NCI-H748 (cell line): ENCODE data around the gene FBXO27.
"Not testable (repeated sequence)": the region's sequence is repeated elsewhere in the genome, so short reads cannot be mapped to it uniquely, and the experiment has no call there.

Experiments
- DNase-seq: peaks from one replicate; lab custom pipeline; 2025; ENCODE audit not compliant: unreplicated experiment; lab: John Stamatoyannopoulos, UW

Gene FBXO27, protein sequence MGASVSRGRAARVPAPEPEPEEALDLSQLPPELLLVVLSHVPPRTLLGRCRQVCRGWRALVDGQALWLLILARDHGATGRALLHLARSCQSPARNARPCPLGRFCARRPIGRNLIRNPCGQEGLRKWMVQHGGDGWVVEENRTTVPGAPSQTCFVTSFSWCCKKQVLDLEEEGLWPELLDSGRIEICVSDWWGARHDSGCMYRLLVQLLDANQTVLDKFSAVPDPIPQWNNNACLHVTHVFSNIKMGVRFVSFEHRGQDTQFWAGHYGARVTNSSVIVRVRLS

GRCh38 chr19:39032063-39032918, at the start of gene FBXO27:
Gene FBXO27, minus strand, starts transcription at chr19:39032549. Its CDS starts 322 bp downstream, at chr19:39032227.
- DNase-seq: peak; percentile 94

DNA sequence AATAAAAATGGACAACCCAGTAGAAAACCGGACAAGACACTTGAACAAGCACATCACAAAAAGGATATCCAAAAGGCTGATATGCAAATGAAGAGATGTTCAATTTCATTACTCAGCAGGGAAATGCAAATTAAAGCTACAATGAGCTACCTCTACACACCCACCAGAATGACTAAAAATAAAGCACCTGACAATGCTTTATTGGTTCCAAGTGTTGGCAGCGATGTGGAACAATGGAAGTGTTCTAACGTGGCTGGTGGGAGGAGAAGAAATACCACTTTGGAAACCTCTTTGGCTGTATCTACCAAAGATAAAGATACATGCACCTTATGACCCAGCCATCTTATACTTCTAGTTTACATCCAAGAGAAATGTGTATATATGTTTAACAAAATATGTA, 48.1 kb upstream of the FBXO27 start:
- no peak for DNase-seq

DNA sequence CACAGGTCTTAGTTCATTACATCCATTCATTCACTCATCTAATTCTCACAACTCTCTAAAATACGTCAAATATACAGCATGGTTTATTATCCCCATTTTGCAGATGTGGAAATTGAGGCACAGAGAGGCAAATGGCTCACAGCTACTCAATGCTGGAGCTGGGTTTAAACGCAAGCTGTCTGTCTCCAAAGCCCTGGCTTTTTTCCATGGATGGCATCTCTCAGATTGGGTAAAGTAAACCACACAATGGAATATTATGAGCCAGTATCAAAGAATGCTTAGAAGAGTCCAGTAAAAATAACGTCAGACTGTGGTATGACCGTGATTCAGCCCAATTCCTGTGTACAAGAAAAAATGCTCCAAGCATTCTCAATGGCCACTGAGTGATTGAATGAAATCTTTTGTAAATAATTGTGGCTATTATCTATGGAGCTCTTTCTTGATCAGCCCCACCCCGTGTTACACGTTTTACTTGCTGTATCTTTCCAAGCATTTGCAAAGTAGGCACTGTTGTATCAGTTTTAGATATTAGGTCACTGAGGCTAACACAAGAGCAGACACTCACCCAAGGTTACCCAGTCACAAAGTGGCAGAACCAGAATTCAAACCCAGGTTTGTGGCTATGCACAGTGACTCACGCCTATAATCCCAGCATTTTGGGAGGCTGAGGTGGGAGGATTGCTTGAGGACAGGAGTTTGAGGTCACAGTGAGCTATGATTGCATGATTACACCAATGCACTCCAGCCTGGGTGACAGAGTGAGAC, 46.3 kb upstream of the FBXO27 start:
- no peak for DNase-seq

DNA sequence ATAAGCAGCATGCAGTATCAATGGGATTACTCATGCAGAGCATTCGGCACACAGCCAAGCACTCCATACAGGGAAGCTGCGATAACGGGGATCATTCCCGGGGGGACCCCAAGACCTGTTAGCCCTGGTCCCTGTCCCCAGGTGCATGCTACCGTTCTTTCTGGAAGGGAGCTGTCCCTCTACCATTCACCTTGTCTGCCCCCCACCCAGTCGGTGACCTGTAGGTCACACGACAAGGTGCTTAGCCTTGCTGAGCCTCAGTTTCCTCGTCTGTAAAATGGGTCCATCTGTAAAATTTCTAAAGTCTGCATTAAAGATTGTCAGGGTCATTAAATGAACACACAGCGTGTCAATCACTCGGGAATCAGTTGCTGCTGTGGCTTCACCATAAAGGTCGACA, 45.0 kb upstream of the FBXO27 start:
- no peak for DNase-seq

DNA sequence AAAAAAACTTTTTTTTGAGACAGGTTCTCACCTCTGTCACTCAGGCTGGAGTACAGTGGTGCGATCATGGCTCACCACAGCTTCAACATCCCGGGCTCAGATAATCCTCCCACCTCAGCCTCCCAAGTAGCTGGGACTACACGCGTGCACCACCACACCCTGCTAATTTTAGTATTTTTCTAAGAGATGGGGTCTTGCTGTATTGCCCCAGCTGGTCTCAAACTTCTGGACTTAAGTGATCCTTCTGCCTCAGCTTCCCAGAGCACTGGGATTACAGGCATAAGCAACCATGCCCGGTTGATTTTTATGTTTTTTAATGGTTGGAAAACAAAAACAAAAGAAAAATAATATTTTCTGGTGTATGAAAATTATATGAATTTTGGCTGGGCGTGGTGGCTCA, 42.6 kb upstream of the FBXO27 start:
- DNase-seq: no peak

GRCh38 chr19:39074205-39074692, 41.9 kb upstream of the FBXO27 start:
- no peak for DNase-seq

GRCh38 chr19:39070888-39071287, 38.5 kb upstream of the FBXO27 start:
- DNase-seq: no peak

DNA sequence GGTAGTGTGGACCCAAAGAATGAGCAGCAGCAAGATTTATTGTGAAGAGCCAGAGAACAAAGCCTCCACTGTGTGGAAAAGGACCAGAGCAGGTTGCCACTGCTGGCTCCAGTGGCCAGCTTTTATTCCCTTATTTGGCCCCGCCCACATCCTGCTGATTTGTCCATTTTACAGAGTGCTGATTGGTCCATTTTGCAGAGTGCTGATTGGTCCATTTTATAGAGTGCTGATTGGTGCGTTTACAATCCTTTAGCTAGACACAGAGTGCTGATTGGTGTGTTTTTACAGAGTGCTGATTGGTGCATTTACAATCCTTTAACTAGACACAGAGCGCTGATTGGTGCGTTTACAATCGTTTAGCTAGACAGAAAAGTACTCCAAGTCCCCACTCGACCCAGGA, 35.9 kb upstream of the FBXO27 start:
- DNase-seq: not testable (repeated sequence)

DNA sequence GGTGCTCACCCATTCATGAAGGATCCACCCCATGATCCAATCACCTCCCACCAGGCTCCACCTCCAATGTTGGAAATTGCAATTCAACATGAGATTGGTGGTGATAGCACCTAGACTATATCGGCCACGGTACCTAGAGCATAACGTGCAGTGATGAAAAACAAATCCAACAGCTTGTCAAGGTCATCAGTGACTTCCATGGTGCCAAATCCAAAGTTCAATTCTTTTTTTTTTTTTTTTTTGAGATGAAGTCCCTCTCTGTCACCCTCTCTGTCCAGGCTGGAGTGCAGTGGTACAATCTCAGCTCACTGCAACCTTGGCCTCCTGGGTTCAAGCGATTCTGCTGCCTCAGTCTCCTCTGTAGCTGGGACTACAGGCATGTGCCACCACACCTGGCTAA, 34.8 kb upstream of the FBXO27 start:
- DNase-seq: no peak

- no peak for DNase-seq
Measured at GRCh38 chr19:39065928-39066327, 33.6 kb upstream of the FBXO27 start.

GRCh38 chr19:39064405-39064804, 32.1 kb upstream of the FBXO27 start:
- DNase-seq: no peak

DNA sequence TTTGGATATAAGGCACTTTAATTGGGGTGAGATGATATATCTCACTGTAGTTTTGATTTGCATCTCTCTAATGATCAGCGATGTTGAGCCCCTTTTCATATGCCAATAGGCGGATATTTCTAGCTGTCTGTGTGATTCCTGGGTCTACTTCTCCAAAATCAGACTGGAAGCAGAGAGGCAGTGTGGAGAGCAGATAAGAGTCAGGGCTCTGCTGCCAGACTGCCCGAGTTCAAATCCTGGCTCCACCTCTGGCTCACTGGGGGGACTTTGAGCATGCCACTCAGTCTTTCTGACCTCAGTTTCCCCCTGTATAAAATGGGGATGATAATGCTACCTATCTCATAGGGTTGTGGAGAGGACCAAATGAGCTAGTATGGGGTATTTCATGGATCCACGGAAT, 27.8 kb upstream of the FBXO27 start:
- no peak for DNase-seq

DNA sequence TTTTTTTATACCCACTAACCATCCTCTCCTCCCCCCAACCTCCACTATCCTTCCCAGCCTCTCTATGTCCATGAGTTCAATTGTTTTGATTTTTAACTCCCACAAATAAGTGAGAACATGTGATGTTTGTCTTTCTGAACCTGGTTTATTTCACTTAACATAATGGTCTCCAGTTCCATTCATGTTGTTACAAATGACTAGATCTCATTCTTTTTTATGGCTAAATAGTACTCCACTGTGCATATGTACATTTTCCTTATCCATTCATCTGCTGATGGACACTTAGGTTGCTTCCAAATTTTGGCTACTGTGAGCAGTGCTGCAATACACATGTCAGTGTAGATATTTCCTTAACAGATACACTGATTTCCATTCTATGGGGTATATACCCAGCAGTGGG, 27.0 kb upstream of the FBXO27 start:
- no peak for DNase-seq

DNA sequence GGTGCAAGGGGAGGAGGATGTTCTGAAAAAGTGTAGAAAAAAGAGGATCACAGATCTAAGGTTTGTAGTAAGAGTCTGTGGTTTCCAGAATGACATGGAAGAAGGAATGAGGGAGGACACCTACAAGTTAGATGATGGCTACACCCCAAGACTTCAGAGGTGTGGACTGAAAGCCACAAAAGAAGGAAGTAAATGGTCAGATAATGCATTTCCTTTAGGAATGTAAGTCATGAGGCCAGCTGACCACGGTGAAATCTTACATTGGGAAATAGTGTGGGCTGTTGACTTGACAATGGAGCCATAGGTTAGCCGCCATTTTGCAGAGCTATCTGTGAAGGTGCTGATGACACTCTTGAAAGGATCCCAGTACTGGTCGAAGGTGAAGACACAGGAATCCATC, 25.3 kb upstream of the FBXO27 start:
- no peak for DNase-seq

GRCh38 chr19:39054091-39054470, 21.7 kb upstream of the FBXO27 start:
- DNase-seq: no peak

GRCh38 chr19:39053276-39054090, 21.1 kb upstream of the FBXO27 start:
- no peak for DNase-seq

DNA sequence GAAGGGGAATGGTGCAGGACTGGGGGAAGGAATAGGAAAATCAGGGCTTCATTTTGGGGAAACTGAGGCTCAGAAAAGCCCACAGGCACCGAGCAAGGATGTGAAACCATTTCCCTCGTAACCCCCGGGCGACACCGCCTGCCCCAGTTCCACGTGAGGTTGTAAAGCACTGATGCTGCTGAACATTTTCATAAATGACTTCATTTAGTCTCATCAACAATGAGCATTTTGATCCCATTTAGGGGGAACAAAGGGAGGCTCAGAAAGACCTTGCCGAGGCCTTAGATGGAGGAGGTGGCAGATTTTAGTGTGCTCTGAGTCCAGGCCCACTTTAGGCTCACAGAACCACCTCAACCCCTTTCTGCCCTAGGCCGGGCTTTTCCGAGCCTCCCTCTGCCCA, 20.5 kb upstream of the FBXO27 start:
- DNase-seq: no peak

DNA sequence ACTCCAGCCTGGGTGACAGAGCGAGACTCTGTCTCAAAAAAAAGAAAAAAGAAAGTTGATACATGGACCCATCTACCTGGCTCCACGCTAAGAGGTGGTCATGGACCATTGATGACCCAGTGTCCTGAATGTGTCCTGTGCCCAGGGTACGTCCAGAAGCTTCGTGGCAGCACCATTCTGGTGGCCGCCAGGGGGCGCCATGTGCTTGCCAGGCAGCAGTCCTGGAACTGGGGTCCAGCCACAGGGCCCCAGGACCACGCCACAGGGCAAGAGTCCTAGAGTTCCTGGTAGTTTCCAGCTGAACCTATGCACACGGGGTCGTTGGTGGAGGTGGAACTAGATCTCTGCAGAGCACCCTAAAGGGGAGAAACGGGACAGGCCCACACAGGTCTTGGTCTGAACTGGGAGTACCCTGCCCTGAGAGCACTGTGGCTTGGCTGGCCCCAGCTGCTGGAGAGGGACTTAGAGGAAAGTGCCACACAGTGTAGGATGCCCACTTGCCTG, 19.9 kb upstream of the FBXO27 start:
- DNase-seq: peak; percentile 74

DNA sequence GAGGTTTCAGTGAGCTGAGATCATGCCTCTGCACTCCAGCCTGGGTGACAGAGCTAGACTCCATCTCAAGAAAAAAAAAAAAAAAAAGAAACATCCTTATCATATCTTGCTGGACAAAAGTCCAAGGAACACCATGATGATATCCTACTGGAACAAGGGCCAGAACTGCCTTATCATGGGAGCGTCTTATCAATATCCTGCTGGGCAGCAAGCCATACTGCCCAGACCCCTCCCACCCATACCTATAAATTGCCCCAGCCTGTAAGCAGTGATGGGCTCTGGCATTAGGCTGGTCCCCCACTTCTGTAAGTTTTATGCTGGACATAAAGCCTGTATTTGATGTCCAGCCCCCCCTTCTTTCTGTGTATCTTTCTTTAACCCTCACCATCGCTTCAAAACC, 14.7 kb upstream of the FBXO27 start:
- no peak for DNase-seq

- DNase-seq: peak; percentile 17
Measured at GRCh38 chr19:39046037-39046821, 13.9 kb upstream of the FBXO27 start.
